Right lobe of liver (tissue), 6 donors: Measurements from ENCODE around the gene DMRT1. TPM values are rescaled to one million over a fixed set of nuclear protein-coding genes. Genes with fewer than 3 reads are reported as not detected.

Experiments used
- ATAC-seq, 4 donors: fragments of 200-7000 bp; cut with Tn5 transposase; one replicate each; pipeline ENCODE4 v1.9.1; 2020; ENCODE audit warnings: mild to moderate bottlenecking in 4 of 4, moderate library complexity in 4 of 4
- DNase-seq, 3 donors: peaks; one replicate each; pipeline ENCODE4 v3.0.0-alpha.2; 2020
- H3K27ac ChIP-seq, 3 donors: fragments of 200-600 bp; one replicate each; pipeline ENCODE4 v1.8.0; 2022
- H3K27me3 ChIP-seq, 2 donors: fragments of 200-600 bp; one replicate each; pipeline ENCODE4 v1.8.0; 2022
- H3K36me3 ChIP-seq, 4 donors: fragments of 200-600 bp; sonication (generic) in 1 of 4; one replicate each; pipeline versions ENCODE4 v1.5.1 to v1.8.0; 2017 to 2022; ENCODE audit warnings: control low read depth in 1 of 4
- H3K4me1 ChIP-seq, 4 donors: fragments of 200-600 bp; sonication (generic) in 1 of 4; one replicate each; pipeline versions ENCODE4 v1.5.1 to v1.8.0; 2017 to 2022; ENCODE audit warnings: control low read depth in 1 of 4
- H3K4me3 ChIP-seq, 3 donors: fragments of 200-600 bp; one replicate each; pipeline ENCODE4 v1.8.0; 2022
- H3K9me3 ChIP-seq, 4 donors: fragments of 200-600 bp; sonication (generic) in 1 of 4; one replicate each; pipeline versions ENCODE4 v1.5.1 to v1.8.0; 2017 to 2022; ENCODE audit warnings: control low read depth in 1 of 4
- CTCF ChIP-seq, 4 donors: fragments of 200-600 bp in 3 of 4; fragments of 450-650 bp in 1 of 4; IDR thresholded peaks; one replicate each; pipeline versions ENCODE4 v1.5.1 to v1.8.0; 2016 to 2022; ENCODE audit warnings: antibody characterized with exemption in 4 of 4, mild to moderate bottlenecking in 2 of 4
- POLR2A ChIP-seq: fragments of 450-650 bp; IDR thresholded peaks from one replicate; pipeline ENCODE4 v1.6.1; 2017; ENCODE audit warnings: antibody characterized with exemption, mild to moderate bottlenecking
- WGBS: methylation state at CpG from one replicate; pipeline ENCODE4 v1.1.6; 2018; ENCODE audit warnings: low coverage, low lambda C conversion rate; ENCODE audit not compliant: insufficient coverage; ENCODE audit errors: missing lambda C conversion rate; 5-methylcytosine and 5-hydroxymethylcytosine counted together
- intact Hi-C, 2 donors: fragments of 100-400 bp; cut with DNase I; formaldehyde crosslinking; loops; one replicate each; pipeline versions ENCODE4 v1.11.2 to v1.14.1; 2022
- total RNA-seq, 6 experiments: library from RNA; depleted of rRNA in 2 of 6; stranded (reverse); fragments of >200 nt in 2 of 6; fragmentation: NEBNext Ultra II Directional in 3 of 6; extraction: Animal tissue kit (Norgen Biotek cat#: 25700) in 3 of 6; gene quantifications; one replicate each; pipeline versions ENCODE4 v1.1.0 to v1.2.4, GENCODE V29; 2016 to 2023
- donor health status: DM: no; HTN: yes; CAD: no.
- donor health status: DM: no; HTN: no; CAD: no.
- donor health status: DM: no; HTN: no; CAD: no.
- donor health status: DM: no; HTN: yes; CAD: no.
- donor health status: DM: no; HTN: yes; CAD: no.

Gene DMRT1
- total RNA-seq, 6 experiments from 2014 or later, result not detected

- no peaks in the 10 kb centered on the region for H3K4me1 ChIP-seq
- 2% methylated on average over 2 of the region's 2 CpGs for WGBS
- no peaks in the 10 kb centered on the region for H3K36me3 ChIP-seq
- ATAC-seq (no peak), DNase-seq (no peak)
- H3K4me3 ChIP-seq, result no peak overlapping the region
- no peak for TF ChIP-seq CTCF (IDR thresholded peaks at IDR 0.05)
- no peak for TF ChIP-seq POLR2A
- no peaks in the 10 kb centered on the region for H3K9me3 ChIP-seq
- no peak overlapping the region for H3K27ac ChIP-seq
- intact Hi-C loops, result no loop called here
- peaks cover 9 to 30% of the 10 kb centered on the region in 2 donors for H3K27me3 ChIP-seq
These were observed 138.5 kb downstream of the DMRT1 start for GRCh38 chr9:979983-980382.

GRCh38 chr9:980640-981039 lies 139.1 kb downstream of the DMRT1 start:
- no peaks in the 10 kb centered on the region for H3K4me1 ChIP-seq
- WGBS, result 6% methylated on average over 4 of the region's 4 CpGs
- no peaks in the 10 kb centered on the region for H3K9me3 ChIP-seq
- H3K36me3 ChIP-seq, result no peaks in the 10 kb centered on the region
- no peak for TF ChIP-seq POLR2A
- peaks cover 9 to 25% of the 10 kb centered on the region in 2 donors for H3K27me3 ChIP-seq
- DNase-seq (no peak), ATAC-seq (no peak)
- intact Hi-C loops, result no loop called here
- H3K4me3 ChIP-seq, result no peak overlapping the region
- no peak overlapping the region for H3K27ac ChIP-seq

GRCh38 chr9:981491-981898 lies 140.0 kb downstream of the DMRT1 start:
- Histone ChIP-seq H3K27ac (no peak overlapping the region), H3K9me3 (no peaks in the 10 kb centered on the region), H3K27me3 (peaks cover 9 to 18% of the 10 kb centered on the region in 2 donors), H3K4me3 (no peak overlapping the region), H3K4me1 (no peaks in the 10 kb centered on the region), H3K36me3 (no peaks in the 10 kb centered on the region)
- ATAC-seq (peak in 1 of 4 donors; percentile 22), DNase-seq (no peak)
- TF ChIP-seq POLR2A, result no peak
- no peak for TF ChIP-seq CTCF (IDR thresholded peaks at IDR 0.05)
- intact Hi-C loops, result no loop called here
- WGBS, result 7% methylated on average over 4 of the region's 16 CpGs

GRCh38 chr9:982394-983230 lies 141.1 kb downstream of the DMRT1 start:
- no peaks in the 10 kb centered on the region for H3K36me3 ChIP-seq
- no peak for TF ChIP-seq POLR2A
- no peak for TF ChIP-seq CTCF (IDR thresholded peaks at IDR 0.05)
- WGBS, result 37% methylated on average over 14 of the region's 15 CpGs
- H3K9me3 ChIP-seq, result no peaks in the 10 kb centered on the region
- H3K27ac ChIP-seq, result no peak overlapping the region
- no peaks in the 10 kb centered on the region for H3K4me1 ChIP-seq
- peaks cover 9 to 18% of the 10 kb centered on the region in 2 donors for H3K27me3 ChIP-seq
- intact Hi-C loops, result no loop called here
- H3K4me3 ChIP-seq, result no peak overlapping the region
- DNase-seq (no peak), ATAC-seq (no peak)

GRCh38 chr9:994005-994404 lies 152.5 kb downstream of the DMRT1 start:
- intact Hi-C loops, result no loop called here
- Histone ChIP-seq H3K36me3 (no peaks in the 10 kb centered on the region), H3K9me3 (no peaks in the 10 kb centered on the region), H3K4me1 (no peaks in the 10 kb centered on the region), H3K27ac (no peak overlapping the region), H3K27me3 (no peaks in the 10 kb centered on the region), H3K4me3 (no peak overlapping the region)
- TF ChIP-seq POLR2A, result no peak
- no peak for TF ChIP-seq CTCF (IDR thresholded peaks at IDR 0.05)
- no peak for DNase-seq
- peak in 1 of 4 donors; percentile 33 for ATAC-seq
- WGBS, result 64% methylated on average over 4 of the region's 4 CpGs
